ENCODE results near the gene CEPT1.
"Not testable (repeated sequence)": the region's sequence is repeated elsewhere in the genome, so short reads cannot be mapped to it uniquely, and the experiment has no call there.

The CEPT1 gene

DNA sequence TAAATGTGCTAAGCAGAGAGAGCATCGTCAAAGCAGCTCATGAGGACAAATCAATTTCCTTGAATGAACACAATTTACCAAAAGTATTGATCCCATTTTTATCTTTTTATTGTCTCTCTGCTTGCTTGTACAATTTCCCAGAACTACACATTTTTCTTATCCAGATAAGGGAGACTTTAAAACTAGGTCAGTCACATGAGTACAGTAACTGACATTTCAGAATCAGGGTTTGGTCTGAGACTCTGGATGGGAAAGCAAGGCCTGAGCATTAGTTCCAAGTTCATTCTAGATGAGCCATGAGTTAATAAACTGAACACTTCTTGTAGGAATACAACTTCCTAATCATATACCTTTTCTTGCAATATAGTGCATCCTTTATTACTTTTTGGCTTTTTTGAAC lies 71.9 kb downstream of the CEPT1 start:
- DNase-seq (ENCODE audit: low spot score), result no peak

- no peak for DNase-seq (ENCODE audit: low spot score)
Measured at GRCh38 chr1:111212634-111213335, 72.8 kb downstream of the CEPT1 start.

DNA sequence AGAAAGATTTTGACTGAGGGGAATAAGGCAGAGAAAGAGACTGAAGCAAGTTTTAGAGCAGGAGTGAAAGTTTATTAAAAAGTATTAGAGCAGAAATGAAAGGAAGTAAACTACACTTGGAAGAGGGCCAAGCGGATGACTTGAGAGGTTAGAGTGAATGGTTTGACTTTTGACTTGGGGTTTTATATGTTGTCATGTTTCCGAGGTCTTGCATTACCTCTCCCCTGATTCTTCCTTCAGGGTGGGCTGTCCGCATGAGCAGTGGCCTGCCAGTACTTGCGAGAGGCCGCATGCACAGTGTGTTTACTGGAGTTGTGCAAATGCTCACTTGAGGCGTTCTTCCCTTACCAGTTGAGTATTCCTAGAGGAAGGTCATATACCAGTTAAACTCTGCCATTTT lies 73.4 kb downstream of the CEPT1 start:
- DNase-seq (ENCODE audit: low spot score), result no peak

- DNase-seq (ENCODE audit: low spot score), result no peak
Measured at GRCh38 chr1:111214074-111214801, 74.2 kb downstream of the CEPT1 start.

DNA sequence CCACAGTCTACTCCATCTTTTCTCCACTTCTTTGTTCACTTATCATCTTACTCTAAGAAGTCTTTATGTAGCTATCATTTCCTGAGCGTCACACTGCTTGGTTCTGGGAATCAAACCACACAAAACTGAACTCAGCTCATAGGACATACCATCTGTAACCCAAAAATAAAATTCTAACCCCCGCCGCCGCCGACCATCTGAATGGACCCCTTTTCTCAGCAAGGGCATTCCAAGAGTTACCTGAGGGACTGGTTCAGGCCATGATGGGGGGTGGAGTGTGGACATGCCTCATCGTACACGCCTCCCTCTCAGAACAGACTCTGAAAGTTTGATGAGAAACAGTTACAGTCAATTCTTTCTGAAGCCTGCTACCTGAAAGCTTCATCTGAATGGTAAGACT lies 74.9 kb downstream of the CEPT1 start:
- DNase-seq (ENCODE audit: low spot score), result no peak

GRCh38 chr1:111215285-111215684 lies 75.3 kb downstream of the CEPT1 start:
- not testable (repeated sequence) for DNase-seq (ENCODE audit: low spot score)

DNA sequence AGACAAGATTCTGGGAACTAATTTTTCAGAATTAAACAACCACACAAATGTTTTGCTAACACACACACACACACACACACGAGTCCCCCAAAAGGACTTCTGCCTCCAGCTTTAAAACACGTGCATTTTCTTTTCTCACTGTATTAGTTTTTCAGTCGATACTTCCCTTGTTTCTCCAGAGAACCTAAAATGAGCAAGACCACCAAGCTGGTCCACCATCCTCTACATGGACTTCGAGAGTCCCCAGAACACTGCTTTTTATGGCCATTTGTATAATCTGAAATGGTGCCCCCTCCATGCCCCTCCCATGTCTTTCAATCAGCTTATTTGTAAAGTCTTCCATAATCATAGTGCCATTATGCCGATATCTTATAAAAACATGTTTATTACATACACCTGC lies 76.7 kb downstream of the CEPT1 start:
- DNase-seq (ENCODE audit: low spot score), result no peak

- no peak for DNase-seq (ENCODE audit: low spot score)
Measured at GRCh38 chr1:111217183-111217910, 77.3 kb downstream of the CEPT1 start.

DNA sequence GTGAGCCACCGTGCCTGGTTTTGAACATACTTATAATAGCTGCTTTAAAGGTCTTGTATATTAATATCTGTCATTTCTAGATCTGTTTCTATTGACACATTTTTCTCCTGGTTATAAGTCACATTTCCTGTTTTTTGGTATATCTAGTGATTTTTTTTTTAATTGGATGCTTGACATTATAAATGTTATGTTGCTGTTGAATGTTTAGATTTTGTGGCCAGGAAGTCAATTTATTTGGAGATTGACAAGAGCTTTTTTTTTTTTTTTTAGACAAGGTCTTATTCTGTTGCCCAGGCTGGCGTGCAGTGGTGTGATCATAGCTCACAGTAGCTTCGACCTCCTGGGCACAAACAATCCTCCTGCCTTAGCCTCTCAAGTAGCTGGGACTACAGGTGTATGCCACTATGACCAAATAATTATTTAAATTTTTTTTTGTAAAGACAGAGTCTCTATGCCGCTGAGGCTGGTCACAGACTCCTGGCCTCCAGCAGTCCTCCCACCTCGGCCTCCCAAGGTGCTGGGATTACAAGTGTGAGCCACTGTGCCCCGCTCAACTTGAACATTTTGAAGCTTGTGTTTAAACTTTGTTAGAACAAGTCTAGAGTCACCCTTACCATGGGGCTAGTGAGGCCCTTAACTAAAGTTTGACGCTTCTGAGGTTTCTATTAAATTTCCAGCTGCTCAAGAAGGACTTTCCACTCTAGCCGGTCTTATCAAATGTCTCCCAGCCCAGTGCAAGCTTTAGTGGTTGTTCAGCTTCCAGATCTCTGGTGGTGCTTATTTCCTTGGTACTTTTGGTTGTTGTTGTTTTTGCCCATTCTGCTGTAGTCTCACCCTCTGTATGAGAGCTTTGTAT lies 78.9 kb downstream of the CEPT1 start:
- DNase-seq (ENCODE audit: low spot score), result no peak

GRCh38 chr1:111219557-111220286 lies 79.7 kb downstream of the CEPT1 start:
- DNase-seq (ENCODE audit: low spot score), result no peak

- no peak for DNase-seq (ENCODE audit: low spot score)
Measured at GRCh38 chr1:111220302-111220890, 80.4 kb downstream of the CEPT1 start.

DNA sequence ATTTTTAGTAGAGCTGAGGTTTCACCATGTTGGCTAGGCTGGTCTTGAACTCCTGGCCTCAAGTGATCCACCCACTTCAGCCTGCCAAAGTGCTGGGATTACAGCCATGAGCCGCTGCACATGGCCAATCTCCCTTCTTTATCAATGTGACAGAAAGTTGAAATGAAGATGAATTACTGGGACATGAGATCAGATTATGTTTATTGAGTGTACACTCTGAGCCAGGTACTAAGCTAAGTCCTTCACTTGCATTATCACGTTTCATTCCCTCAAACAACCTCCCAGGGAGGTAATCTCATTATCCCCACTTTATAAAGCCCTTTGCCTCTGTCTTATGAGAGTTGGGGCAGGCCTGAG lies 81.2 kb downstream of the CEPT1 start:
- DNase-seq (ENCODE audit: low spot score), result no peak

- DNase-seq (ENCODE audit: low spot score), result no peak
Measured at GRCh38 chr1:111221633-111222291, 81.7 kb downstream of the CEPT1 start.

- DNase-seq (ENCODE audit: low spot score), result peak; percentile 60
Measured at GRCh38 chr1:111222308-111223125, 82.5 kb downstream of the CEPT1 start.

DNA sequence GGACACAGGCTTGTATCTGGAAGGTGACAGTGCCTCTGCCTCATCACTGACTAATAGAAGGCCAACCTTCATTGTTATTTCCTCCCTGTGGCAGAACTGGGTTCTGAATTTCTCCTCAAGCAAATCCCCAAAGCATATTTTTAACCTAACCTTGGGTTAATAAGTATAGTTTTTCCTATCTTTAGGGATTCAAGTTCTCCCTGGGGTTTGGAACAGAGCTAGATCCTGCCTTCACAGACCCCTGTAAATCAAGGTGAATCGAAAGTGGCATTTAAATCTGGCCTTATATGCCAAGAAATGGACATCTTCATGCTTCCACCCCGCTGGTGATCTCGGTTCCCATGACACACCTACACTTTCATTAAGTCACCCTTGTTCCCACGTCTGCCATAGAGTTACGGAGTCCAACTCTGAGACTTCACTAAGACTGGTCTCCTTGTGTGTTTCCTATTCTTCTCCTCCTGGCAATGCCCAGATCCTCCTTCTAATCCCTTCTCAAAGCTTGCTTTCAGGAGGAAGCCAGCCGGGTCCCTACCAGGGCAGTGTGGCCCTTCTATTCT lies 83.2 kb downstream of the CEPT1 start:
- no peak for DNase-seq (ENCODE audit: low spot score)

- no peak for DNase-seq (ENCODE audit: low spot score)
Measured at GRCh38 chr1:111225091-111225490, 85.1 kb downstream of the CEPT1 start.

DNA sequence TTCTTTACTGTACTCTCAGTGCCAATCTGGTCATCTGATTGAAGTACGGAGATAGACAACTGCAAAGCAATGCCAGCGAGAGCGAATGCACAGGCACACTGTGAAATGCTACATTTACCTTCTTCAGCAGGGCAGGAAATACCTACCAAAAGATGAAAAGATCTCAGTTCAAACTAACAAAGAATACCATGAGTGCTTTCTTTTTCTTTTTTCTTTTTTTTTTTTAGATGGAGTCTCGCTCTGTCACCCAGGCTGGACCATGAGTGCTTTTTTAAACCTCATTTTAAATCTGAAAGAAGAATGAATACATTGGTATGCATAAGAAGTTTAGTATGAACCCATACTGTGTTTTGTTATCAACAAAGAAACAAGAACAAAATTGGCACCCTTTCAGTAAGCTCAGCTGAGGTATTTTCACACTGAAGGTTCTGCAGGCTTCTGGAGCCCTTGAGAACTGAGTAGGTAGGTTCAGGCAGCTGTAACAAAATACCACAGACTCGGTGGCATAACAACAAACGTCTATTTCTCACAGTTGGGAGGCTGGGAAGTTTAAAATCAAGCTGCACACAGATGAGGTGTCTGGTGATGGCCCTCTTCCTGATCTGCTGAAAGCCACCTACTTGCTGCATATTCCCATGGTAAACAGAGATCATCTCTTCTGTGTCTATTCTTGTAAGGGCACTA lies 85.8 kb downstream of the CEPT1 start:
- DNase-seq (ENCODE audit: low spot score), result no peak

DNA sequence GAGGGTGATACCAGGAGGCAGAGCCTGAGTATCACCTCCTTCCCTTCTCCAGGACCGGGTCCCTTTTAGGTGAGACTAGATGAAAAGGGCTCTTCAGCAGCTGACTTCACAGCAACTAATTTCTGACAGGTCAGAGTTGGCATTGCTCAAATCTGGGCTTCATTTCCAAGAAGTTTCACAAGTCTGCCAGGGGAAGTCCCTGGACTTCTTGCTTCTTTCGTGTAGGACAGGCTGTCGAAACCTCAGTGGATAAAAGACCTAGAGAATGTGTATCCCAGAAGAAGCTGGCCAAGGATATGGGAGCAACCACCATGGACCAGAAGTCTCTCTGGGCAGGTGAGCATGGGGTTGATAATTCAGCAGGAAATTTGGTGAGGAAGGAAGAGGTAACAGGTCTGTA lies 87.4 kb downstream of the CEPT1 start, which contains the start of gene CHI3L2:
CHI3L2 (plus strand) TSS at position 280 of the 400 bp plus-strand sequence; CDS start at position 297, 17 bp downstream.
- DNase-seq (ENCODE audit: low spot score), result no peak
